SH-SY5Y (cell line): ENCODE results near the gene PAK6.

Source experiments
- GATA2 ChIP-seq: IDR thresholded peaks from 2 replicates; pipeline ENCODE4 v1.6.1; 2011; ENCODE audit warnings: mild to moderate bottlenecking, low read depth, low read length
- GATA3 ChIP-seq: IDR thresholded peaks from 2 replicates; pipeline ENCODE4 v1.6.1; 2011; ENCODE audit warnings: low read depth, mild to moderate bottlenecking, low read length, moderate library complexity

GRCh38 chr15:40307421-40308211 lies 68.8 kb downstream of the PAK6 start, which contains the start of gene PLCB2:
- no peak for TF ChIP-seq GATA3
- no peak for TF ChIP-seq GATA2
